ENCODE measurements around the gene UST. TPM values are rescaled to one million over a fixed set of nuclear protein-coding genes. Genes with fewer than 3 reads are reported as not detected.
A peak's percentile ranks its signal among the peaks of the same experiment; 100 is the strongest.

UST gene
- total and polyA plus RNA-seq, 2 experiments from 2014 or later: 2.9 to 4.0 TPM

DNA sequence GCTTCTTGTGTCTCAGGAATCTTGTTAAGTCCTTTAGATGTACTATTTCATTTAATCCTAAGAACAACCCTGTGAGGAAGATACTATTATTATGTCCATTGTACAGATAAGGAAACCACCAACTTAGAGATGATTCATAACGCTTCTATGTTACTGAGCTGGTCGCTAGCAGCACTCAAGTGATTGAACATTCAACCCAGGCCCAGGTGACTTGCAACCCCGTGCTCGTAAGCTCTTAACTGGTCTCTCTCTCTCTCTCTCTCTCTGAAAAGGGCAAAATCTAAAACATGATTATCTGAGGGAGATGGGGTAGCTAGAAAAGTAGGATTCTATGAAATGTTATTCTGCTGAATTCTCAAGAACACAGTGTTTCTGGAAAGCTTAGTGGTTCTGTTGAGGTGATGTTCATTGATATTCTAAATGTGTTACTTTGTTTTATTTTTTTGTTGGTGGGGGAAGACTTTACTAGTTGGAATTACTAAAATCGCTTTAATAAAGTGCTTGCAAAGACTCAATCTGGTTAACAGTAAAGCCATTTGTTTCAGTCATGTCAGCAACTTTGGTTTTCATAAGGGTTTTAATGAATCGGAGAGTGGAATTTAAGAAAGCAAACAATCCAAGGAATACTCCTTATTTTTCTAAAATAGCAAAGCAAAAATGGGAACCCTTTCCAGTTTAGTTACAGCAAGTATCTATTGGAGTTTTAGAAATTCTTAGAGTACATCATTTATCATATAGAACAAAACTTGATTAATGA is 305.7 kb downstream of the UST start:
- TF ChIP-seq, protein P1, sequence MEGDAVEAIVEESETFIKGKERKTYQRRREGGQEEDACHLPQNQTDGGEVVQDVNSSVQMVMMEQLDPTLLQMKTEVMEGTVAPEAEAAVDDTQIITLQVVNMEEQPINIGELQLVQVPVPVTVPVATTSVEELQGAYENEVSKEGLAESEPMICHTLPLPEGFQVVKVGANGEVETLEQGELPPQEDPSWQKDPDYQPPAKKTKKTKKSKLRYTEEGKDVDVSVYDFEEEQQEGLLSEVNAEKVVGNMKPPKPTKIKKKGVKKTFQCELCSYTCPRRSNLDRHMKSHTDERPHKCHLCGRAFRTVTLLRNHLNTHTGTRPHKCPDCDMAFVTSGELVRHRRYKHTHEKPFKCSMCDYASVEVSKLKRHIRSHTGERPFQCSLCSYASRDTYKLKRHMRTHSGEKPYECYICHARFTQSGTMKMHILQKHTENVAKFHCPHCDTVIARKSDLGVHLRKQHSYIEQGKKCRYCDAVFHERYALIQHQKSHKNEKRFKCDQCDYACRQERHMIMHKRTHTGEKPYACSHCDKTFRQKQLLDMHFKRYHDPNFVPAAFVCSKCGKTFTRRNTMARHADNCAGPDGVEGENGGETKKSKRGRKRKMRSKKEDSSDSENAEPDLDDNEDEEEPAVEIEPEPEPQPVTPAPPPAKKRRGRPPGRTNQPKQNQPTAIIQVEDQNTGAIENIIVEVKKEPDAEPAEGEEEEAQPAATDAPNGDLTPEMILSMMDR (IDR thresholded peaks at IDR 0.05; ENCODE audit: low read depth, low read length): no peak
- H3K4me1 ChIP-seq (ENCODE audit: low read depth): peaks cover 15% of the 10 kb centered on the region
- DNase-seq (ENCODE audit: low read depth in 1 of 2, low spot score in 1 of 2): no peak
- H3K27me3 ChIP-seq: no peaks in the 10 kb centered on the region
- H3K9me3 ChIP-seq (ENCODE audit: low read depth): no peaks in the 10 kb centered on the region
- no peak overlapping the region for H3K4me3 ChIP-seq
- H3K27ac ChIP-seq: no peak overlapping the region
- H3K36me3 ChIP-seq: no peaks in the 10 kb centered on the region

- no peak for DNase-seq (ENCODE audit: low read depth in 1 of 2, low spot score in 1 of 2)
These were observed 307.2 kb downstream of the UST start for GRCh38 chr6:149053848-149054558.

DNA sequence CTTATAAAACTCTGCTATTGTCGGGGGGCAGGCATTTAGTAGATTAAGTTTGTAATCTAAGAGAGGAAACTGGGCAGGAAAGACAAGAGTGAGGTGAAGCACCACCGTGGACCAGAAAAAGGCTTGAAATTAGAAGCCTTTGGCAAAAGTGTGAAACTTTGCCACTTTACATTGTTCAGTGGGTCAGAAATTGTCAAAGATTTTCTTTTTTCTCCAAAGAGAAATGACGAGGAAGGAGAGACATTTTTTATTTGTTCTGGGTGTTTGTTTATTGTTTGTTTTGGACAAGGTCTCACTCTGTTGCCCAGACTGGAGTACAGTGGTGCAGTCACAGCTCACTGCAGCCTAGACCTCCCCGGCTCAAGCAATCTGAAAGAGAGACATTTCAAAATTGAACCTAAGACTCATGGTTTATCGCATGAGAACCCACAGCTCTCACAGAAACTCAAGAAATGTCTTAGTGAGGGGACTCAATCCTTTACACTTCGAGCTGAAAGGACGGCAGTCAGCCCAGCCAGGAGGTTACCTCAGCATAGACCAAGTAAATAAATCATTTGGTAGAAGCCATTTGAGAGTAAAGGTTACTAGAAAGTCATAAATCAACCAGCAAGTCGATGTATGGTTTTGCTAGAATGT is 307.8 kb downstream of the UST start:
- no peak for DNase-seq (ENCODE audit: low read depth in 1 of 2, low spot score in 1 of 2)
- Histone ChIP-seq H3K27me3 (no peaks in the 10 kb centered on the region), H3K4me3 (no peak overlapping the region), H3K36me3 (no peaks in the 10 kb centered on the region), H3K27ac (no peak overlapping the region), H3K4me1 (ENCODE audit: low read depth) (peaks cover 27% of the 10 kb centered on the region), H3K9me3 (ENCODE audit: low read depth) (no peaks in the 10 kb centered on the region)
- TF ChIP-seq, protein P1 (IDR thresholded peaks at IDR 0.05; ENCODE audit: low read depth, low read length): no peak

More at GRCh38 chr6:149053848-149054558, 307.2 kb downstream of the UST start:
- no peaks in the 10 kb centered on the region for H3K36me3 ChIP-seq
- peaks cover 27% of the 10 kb centered on the region for H3K4me1 ChIP-seq (ENCODE audit: low read depth)
- no peak overlapping the region for H3K4me3 ChIP-seq
- H3K9me3 ChIP-seq (ENCODE audit: low read depth): no peaks in the 10 kb centered on the region
- TF ChIP-seq, protein P1 (IDR thresholded peaks at IDR 0.05; ENCODE audit: low read depth, low read length): no peak
- no peaks in the 10 kb centered on the region for H3K27me3 ChIP-seq
- H3K27ac ChIP-seq: no peak overlapping the region

- H3K4me3 ChIP-seq: no peak overlapping the region
- H3K27me3 ChIP-seq: no peaks in the 10 kb centered on the region
- H3K27ac ChIP-seq: no peak overlapping the region
- no peaks in the 10 kb centered on the region for H3K36me3 ChIP-seq
- DNase-seq (ENCODE audit: low read depth in 1 of 2, low spot score in 1 of 2): no peak
- peaks cover 27% of the 10 kb centered on the region for H3K4me1 ChIP-seq (ENCODE audit: low read depth)
- H3K9me3 ChIP-seq (ENCODE audit: low read depth): no peaks in the 10 kb centered on the region
- TF ChIP-seq, protein P1 (IDR thresholded peaks at IDR 0.05; ENCODE audit: low read depth, low read length): no peak
These were observed 308.5 kb downstream of the UST start for GRCh38 chr6:149055195-149055899.

- H3K36me3 ChIP-seq: no peaks in the 10 kb centered on the region
- TF ChIP-seq, protein P1 (IDR thresholded peaks at IDR 0.05; ENCODE audit: low read depth, low read length): no peak
- H3K27ac ChIP-seq: peak overlapping the region; percentile 78
- H3K9me3 ChIP-seq (ENCODE audit: low read depth): no peaks in the 10 kb centered on the region
- DNase-seq (ENCODE audit: low read depth in 1 of 2, low spot score in 1 of 2): peak; percentile 31 to 49
- peaks cover 27% of the 10 kb centered on the region for H3K4me1 ChIP-seq (ENCODE audit: low read depth)
- no peaks in the 10 kb centered on the region for H3K27me3 ChIP-seq
- H3K4me3 ChIP-seq: no peak overlapping the region
These were observed 310.1 kb downstream of the UST start for GRCh38 chr6:149056777-149057463.

Data from cardiac muscle cell (in vitro differentiated cells and primary cell).